ENCODE data around the gene PCMT1.
"Not testable (repeated sequence)": the region's sequence is repeated elsewhere in the genome, so short reads cannot be mapped to it uniquely, and the experiment has no call there.

The PCMT1 gene

DNA sequence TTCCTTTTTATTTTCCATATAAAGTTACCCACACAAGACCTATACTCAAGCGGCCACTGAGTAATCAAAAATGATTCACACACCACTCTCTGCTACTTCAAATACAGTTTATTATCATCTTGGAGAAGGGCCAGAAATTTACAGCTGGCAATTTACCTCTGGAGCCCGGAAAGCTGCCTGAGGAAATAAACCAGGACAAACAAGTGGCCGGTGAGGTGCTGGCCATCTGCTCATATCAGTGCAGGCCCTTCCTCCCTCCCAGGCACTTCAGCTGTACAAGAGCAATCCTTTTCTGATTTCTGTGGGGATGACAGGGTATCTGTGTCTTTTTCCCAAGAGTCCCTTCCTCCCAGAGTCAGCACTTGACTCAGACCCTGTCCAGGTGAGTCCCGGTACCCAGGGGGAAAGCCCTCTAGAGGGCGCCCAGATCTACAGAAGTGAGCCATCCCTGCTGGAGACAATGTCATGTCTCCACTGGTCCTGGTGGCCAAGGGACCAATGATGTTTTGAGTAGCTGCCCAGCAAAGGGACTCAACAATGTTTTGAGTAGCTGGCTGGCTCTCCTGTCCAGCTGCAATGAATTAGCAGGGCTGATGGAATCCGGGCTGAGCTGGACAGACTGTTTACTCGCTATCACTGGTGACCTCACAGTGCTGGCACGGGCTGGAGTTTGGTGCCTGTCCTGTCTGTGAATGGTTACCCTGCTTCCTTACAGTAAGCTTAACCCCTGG is 91.0 kb downstream of the PCMT1 start:
- no peaks in the 10 kb centered on the region for H3K36me3 ChIP-seq (ENCODE audit: control insufficient read depth, insufficient read depth, low read length)
- no peak overlapping the region for H3K27ac ChIP-seq (ENCODE audit: low read length)
- no peaks in the 10 kb centered on the region for H3K27me3 ChIP-seq (ENCODE audit: control insufficient read depth, insufficient read depth, low read length)
- WGBS (ENCODE audit: insufficient coverage, insufficient read length), result no CpG with 5 or more reads among the region's 8 CpGs
- H3K9me3 ChIP-seq (ENCODE audit: control insufficient read depth, insufficient read depth, low read length), result no peaks in the 10 kb centered on the region
- no peak for DNase-seq (ENCODE audit: low read depth, low spot score)
- H3K4me1 ChIP-seq (ENCODE audit: control insufficient read depth, insufficient read depth, low read length), result no peaks in the 10 kb centered on the region
- H3K4me3 ChIP-seq (ENCODE audit: low read length), result no peak overlapping the region

DNA sequence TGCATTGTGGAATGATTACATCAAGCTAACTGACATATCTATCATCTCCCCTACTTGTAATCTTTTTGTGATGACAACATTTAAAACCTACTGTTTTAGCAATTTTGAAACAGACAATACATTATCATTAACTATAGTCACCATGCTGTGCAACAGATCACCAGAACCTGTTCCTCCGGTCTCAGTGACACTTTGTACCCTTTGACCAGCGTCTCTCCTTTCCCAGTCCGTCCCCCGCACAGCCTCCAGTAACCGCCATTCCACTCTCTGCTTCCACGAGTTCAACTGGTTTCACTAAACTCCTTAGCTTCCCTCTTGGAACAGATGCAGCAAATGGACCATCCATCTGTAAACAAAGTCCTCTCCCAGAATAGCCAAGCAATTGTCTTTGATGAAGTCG is 92.8 kb downstream of the PCMT1 start:
- H3K36me3 ChIP-seq (ENCODE audit: control insufficient read depth, insufficient read depth, low read length), result no peaks in the 10 kb centered on the region

DNA sequence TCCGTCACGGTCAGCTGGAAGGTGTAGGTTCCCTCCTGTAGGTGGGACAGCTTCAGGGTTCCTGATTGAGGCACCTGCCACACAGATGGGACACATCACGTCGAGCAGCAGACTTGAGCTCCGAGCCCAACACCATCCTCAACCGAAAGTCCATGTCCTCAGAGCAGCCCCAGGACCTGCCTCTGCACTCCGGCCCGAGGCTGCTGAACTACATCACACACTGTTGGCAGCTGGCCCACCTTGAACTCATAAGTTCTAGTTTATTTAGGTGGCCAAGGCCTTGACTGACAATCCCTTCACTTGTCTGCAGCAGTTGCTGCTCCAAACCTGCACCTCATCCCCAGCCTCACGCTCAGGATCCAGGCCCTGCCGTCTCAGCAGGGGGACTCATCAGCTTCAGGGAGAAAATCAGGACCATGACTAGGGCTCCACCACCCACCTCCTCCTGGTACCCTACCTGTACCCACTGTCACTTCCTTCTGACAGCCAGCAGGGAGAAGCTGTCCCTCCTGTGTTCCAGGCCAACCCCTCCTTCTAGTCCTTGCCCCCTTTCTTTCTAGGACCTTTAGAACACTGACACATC is 93.6 kb downstream of the PCMT1 start:
- Histone ChIP-seq H3K27me3 (ENCODE audit: control insufficient read depth, insufficient read depth, low read length) (no peaks in the 10 kb centered on the region), H3K36me3 (ENCODE audit: control insufficient read depth, insufficient read depth, low read length) (no peaks in the 10 kb centered on the region), H3K9me3 (ENCODE audit: control insufficient read depth, insufficient read depth, low read length) (no peaks in the 10 kb centered on the region), H3K4me3 (ENCODE audit: low read length) (no peak overlapping the region), H3K27ac (ENCODE audit: low read length) (no peak overlapping the region), H3K4me1 (ENCODE audit: control insufficient read depth, insufficient read depth, low read length) (no peaks in the 10 kb centered on the region)
- no CpG with 5 or more reads among the region's 10 CpGs for WGBS (ENCODE audit: insufficient coverage, insufficient read length)
- DNase-seq (ENCODE audit: low read depth, low spot score), result no peak

More for the DNA sequence above, 92.8 kb downstream of the PCMT1 start:
- Histone ChIP-seq H3K4me1 (ENCODE audit: control insufficient read depth, insufficient read depth, low read length) (no peaks in the 10 kb centered on the region), H3K27ac (ENCODE audit: low read length) (no peak overlapping the region), H3K4me3 (ENCODE audit: low read length) (no peak overlapping the region), H3K9me3 (ENCODE audit: control insufficient read depth, insufficient read depth, low read length) (no peaks in the 10 kb centered on the region), H3K27me3 (ENCODE audit: control insufficient read depth, insufficient read depth, low read length) (no peaks in the 10 kb centered on the region)
- DNase-seq (ENCODE audit: low read depth, low spot score), result no peak
- WGBS (ENCODE audit: insufficient coverage, insufficient read length), result no CpG with 5 or more reads among the region's 7 CpGs

GRCh38 chr6:149844036-149844435 is 94.5 kb downstream of the PCMT1 start:
- H3K9me3 ChIP-seq (ENCODE audit: control insufficient read depth, insufficient read depth, low read length); H3K4me3 ChIP-seq (ENCODE audit: low read length); H3K27ac ChIP-seq (ENCODE audit: low read length); H3K27me3 ChIP-seq (ENCODE audit: control insufficient read depth, insufficient read depth, low read length); H3K36me3 ChIP-seq (ENCODE audit: control insufficient read depth, insufficient read depth, low read length); DNase-seq (ENCODE audit: low read depth, low spot score); H3K4me1 ChIP-seq (ENCODE audit: control insufficient read depth, insufficient read depth, low read length): not testable (repeated sequence)
- no CpG with 5 or more reads among the region's 4 CpGs for WGBS (ENCODE audit: insufficient coverage, insufficient read length)

DNA sequence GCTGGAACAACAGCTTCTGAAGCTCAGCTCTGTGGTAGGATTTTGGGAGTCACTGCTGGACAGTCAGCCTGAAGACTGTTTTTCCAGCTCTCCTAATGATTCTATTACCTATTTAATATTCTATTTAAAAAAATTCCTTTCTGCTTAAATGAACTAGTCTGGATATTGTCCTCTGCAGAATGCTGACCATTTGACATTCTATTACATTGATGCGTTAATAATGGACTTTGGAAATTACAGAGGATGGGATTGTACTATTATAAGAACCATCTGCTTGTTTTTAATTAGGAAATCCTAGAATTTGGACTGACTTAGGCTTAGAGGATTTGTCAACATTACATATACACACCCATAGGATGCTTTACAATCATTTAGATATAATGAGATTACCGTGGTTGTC is 94.9 kb downstream of the PCMT1 start:
- no peaks in the 10 kb centered on the region for H3K9me3 ChIP-seq (ENCODE audit: control insufficient read depth, insufficient read depth, low read length)
- H3K4me1 ChIP-seq (ENCODE audit: control insufficient read depth, insufficient read depth, low read length), result no peaks in the 10 kb centered on the region
- no peaks in the 10 kb centered on the region for H3K36me3 ChIP-seq (ENCODE audit: control insufficient read depth, insufficient read depth, low read length)
- no CpG with 5 or more reads among the region's 2 CpGs for WGBS (ENCODE audit: insufficient coverage, insufficient read length)
- no peak overlapping the region for H3K4me3 ChIP-seq (ENCODE audit: low read length)
- no peaks in the 10 kb centered on the region for H3K27me3 ChIP-seq (ENCODE audit: control insufficient read depth, insufficient read depth, low read length)
- H3K27ac ChIP-seq (ENCODE audit: low read length), result no peak overlapping the region
- DNase-seq (ENCODE audit: low read depth, low spot score), result no peak

GRCh38 chr6:149845549-149845948 is 96.0 kb downstream of the PCMT1 start:
- Histone ChIP-seq H3K27me3 (ENCODE audit: control insufficient read depth, insufficient read depth, low read length) (no peaks in the 10 kb centered on the region), H3K4me1 (ENCODE audit: control insufficient read depth, insufficient read depth, low read length) (no peaks in the 10 kb centered on the region), H3K36me3 (ENCODE audit: control insufficient read depth, insufficient read depth, low read length) (no peaks in the 10 kb centered on the region), H3K4me3 (ENCODE audit: low read length) (no peak overlapping the region), H3K27ac (ENCODE audit: low read length) (no peak overlapping the region), H3K9me3 (ENCODE audit: control insufficient read depth, insufficient read depth, low read length) (no peaks in the 10 kb centered on the region)
- DNase-seq (ENCODE audit: low read depth, low spot score), result no peak
- no CpG with 5 or more reads among the region's 3 CpGs for WGBS (ENCODE audit: insufficient coverage, insufficient read length)

DNA sequence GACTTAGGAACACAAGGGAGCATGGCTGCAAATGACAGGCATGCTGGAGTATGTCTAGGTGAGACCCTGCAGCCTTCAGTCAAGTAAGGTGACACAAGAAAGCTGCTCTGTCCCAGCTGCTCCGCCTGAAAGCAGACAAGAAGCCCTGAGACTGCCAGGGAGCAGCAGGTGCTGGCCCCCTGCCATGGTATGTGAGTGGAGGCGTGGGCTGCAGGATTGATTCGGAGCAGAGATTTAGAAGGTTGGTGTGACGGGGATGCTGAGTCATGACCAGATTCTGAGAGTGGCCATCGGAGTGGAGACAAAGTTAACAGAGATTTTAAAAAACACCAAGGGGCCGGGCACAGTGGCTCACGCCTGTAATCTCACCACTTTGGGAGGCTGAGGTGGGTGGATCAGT is 96.8 kb downstream of the PCMT1 start:
- Histone ChIP-seq H3K4me1 (ENCODE audit: control insufficient read depth, insufficient read depth, low read length) (no peaks in the 10 kb centered on the region), H3K27me3 (ENCODE audit: control insufficient read depth, insufficient read depth, low read length) (no peaks in the 10 kb centered on the region), H3K9me3 (ENCODE audit: control insufficient read depth, insufficient read depth, low read length) (no peaks in the 10 kb centered on the region), H3K36me3 (ENCODE audit: control insufficient read depth, insufficient read depth, low read length) (no peaks in the 10 kb centered on the region), H3K4me3 (ENCODE audit: low read length) (no peak overlapping the region), H3K27ac (ENCODE audit: low read length) (no peak overlapping the region)
- DNase-seq (ENCODE audit: low read depth, low spot score), result no peak
- no CpG with 5 or more reads among the region's 7 CpGs for WGBS (ENCODE audit: insufficient coverage, insufficient read length)

GRCh38 chr6:149847939-149848267 is 98.4 kb downstream of the PCMT1 start:
- H3K27ac ChIP-seq (ENCODE audit: low read length), result no peak overlapping the region
- H3K27me3 ChIP-seq (ENCODE audit: control insufficient read depth, insufficient read depth, low read length), result no peaks in the 10 kb centered on the region
- no peak for DNase-seq (ENCODE audit: low read depth, low spot score)
- WGBS (ENCODE audit: insufficient coverage, insufficient read length), result no CpG with 5 or more reads among the region's 4 CpGs
- H3K4me1 ChIP-seq (ENCODE audit: control insufficient read depth, insufficient read depth, low read length), result no peaks in the 10 kb centered on the region
- no peaks in the 10 kb centered on the region for H3K36me3 ChIP-seq (ENCODE audit: control insufficient read depth, insufficient read depth, low read length)
- H3K4me3 ChIP-seq (ENCODE audit: low read length), result no peak overlapping the region
- no peaks in the 10 kb centered on the region for H3K9me3 ChIP-seq (ENCODE audit: control insufficient read depth, insufficient read depth, low read length)

DNA sequence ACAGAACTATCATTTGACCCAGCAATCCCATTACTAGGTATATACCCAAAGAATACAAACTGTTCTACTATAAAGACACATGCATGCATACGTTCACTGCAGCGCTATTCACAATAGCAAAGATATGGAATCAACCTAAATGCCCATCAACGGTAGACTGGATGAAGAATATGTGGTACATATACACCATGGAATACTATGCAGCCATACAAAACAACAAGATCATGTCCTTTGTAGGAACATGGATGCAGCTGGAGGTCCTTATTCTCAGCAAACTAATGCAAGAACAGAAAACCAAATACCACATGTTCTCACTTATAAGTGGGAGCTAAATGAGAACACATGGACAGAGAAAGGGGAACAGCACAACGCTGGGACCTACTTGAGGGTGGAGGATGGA is 98.8 kb downstream of the PCMT1 start:
- DNase-seq (ENCODE audit: low read depth, low spot score); H3K9me3 ChIP-seq (ENCODE audit: control insufficient read depth, insufficient read depth, low read length); H3K36me3 ChIP-seq (ENCODE audit: control insufficient read depth, insufficient read depth, low read length); H3K4me3 ChIP-seq (ENCODE audit: low read length); H3K27me3 ChIP-seq (ENCODE audit: control insufficient read depth, insufficient read depth, low read length); H3K4me1 ChIP-seq (ENCODE audit: control insufficient read depth, insufficient read depth, low read length); H3K27ac ChIP-seq (ENCODE audit: low read length): not testable (repeated sequence)
- WGBS (ENCODE audit: insufficient coverage, insufficient read length), result no CpG with 5 or more reads among the region's 4 CpGs

GRCh38 chr6:149851461-149852110 is 102.0 kb downstream of the PCMT1 start:
- no peaks in the 10 kb centered on the region for H3K27me3 ChIP-seq (ENCODE audit: control insufficient read depth, insufficient read depth, low read length)
- WGBS (ENCODE audit: insufficient coverage, insufficient read length), result no CpG with 5 or more reads among the region's 5 CpGs
- H3K27ac ChIP-seq (ENCODE audit: low read length), result no peak overlapping the region
- no peak overlapping the region for H3K4me3 ChIP-seq (ENCODE audit: low read length)
- peaks cover 2% of the 10 kb centered on the region; the same call in 1 of the 2 replicates for H3K4me1 ChIP-seq (ENCODE audit: control insufficient read depth, insufficient read depth, low read length)
- no peaks in the 10 kb centered on the region for H3K36me3 ChIP-seq (ENCODE audit: control insufficient read depth, insufficient read depth, low read length)
- DNase-seq (ENCODE audit: low read depth, low spot score), result no peak
- no peaks in the 10 kb centered on the region for H3K9me3 ChIP-seq (ENCODE audit: control insufficient read depth, insufficient read depth, low read length)
